ENCODE measurements around the gene RYR2. TPM values are rescaled to one million over a fixed set of nuclear protein-coding genes. Genes with fewer than 3 reads are reported as not detected.

Gene RYR2
- total RNA-seq, 1 donor, result not detected

DNA sequence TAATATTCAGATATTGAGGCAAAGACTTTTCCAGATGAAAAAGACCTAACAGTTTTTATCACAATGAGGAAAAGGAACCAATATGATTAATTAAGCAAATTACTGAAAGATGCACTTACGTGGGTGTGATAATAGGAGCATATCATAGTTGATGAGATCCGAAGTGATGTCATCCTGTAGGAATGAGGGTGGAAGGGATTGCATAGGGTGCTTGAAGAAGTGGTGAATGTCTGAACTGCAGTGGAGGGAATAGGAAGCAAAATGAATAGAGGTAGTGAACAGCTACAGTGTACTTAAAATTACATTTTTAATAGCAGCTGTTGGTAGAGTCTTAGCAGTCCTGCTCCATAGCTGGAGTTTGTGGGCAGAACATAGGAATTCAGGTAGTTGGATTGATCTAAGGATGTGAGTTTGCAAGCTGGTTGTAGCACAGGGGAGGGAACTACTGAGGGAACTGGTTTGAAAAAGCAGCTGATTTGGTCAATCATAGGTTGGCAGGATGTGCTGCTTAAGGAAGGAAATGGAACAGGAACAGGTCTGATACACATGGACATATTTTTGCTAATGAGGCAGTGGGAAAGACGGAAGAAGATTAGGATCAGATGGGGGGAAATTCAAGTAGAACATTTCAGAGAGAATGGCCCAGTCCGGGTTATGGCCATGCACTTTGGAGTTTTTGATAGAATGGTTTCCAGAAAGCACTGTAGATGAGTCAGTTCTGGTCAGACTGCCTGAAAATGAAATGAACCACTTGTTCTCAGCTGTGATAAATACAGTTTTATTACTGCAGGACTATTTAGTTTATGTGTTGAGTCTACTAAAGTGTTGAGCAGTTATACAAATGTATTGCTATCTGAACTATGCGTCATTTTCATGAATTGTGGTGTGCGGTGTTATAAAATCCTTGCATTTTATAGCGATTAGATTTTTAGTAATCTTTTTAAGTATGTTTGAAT is 155.8 kb downstream of the RYR2 start:
- H3K4me3 ChIP-seq (ENCODE audit: low read depth, low read length), result no peak overlapping the region
- TF ChIP-seq, protein P1, sequence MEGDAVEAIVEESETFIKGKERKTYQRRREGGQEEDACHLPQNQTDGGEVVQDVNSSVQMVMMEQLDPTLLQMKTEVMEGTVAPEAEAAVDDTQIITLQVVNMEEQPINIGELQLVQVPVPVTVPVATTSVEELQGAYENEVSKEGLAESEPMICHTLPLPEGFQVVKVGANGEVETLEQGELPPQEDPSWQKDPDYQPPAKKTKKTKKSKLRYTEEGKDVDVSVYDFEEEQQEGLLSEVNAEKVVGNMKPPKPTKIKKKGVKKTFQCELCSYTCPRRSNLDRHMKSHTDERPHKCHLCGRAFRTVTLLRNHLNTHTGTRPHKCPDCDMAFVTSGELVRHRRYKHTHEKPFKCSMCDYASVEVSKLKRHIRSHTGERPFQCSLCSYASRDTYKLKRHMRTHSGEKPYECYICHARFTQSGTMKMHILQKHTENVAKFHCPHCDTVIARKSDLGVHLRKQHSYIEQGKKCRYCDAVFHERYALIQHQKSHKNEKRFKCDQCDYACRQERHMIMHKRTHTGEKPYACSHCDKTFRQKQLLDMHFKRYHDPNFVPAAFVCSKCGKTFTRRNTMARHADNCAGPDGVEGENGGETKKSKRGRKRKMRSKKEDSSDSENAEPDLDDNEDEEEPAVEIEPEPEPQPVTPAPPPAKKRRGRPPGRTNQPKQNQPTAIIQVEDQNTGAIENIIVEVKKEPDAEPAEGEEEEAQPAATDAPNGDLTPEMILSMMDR (IDR thresholded peaks at IDR 0.05; ENCODE audit: insufficient read depth, low read length), result no peak
- DNase-seq (ENCODE audit: low read depth), result no peak

DNA sequence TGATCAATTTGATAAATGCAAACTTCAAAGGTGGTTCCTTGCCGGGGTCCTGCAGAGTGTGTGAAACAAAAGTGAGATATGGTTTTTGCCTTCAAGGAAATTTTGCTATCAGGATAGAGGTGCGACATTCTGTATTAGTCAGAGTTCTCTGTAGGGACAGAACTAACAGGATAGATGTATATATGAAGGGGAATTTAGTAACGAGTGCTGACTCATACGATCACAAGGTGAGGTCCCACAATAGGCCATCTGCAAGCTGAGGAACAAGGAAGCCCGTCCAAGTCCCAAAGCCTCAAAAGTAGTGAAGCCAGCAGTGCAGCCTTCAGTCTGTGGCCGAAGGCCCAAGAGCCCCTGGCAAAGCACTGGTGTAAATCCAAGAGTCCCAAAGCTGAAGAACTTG is 157.0 kb downstream of the RYR2 start:
- H3K4me3 ChIP-seq (ENCODE audit: low read depth, low read length), result no peak overlapping the region
- TF ChIP-seq, protein P1 (IDR thresholded peaks at IDR 0.05; ENCODE audit: insufficient read depth, low read length), result no peak
- no peak for DNase-seq (ENCODE audit: low read depth)

GRCh38 chr1:237201155-237201554 is 159.2 kb downstream of the RYR2 start:
- TF ChIP-seq, protein P1 (IDR thresholded peaks at IDR 0.05; ENCODE audit: insufficient read depth, low read length), result no peak
- H3K4me3 ChIP-seq (ENCODE audit: low read depth, low read length), result no peak overlapping the region
- no peak for DNase-seq (ENCODE audit: low read depth)

DNA sequence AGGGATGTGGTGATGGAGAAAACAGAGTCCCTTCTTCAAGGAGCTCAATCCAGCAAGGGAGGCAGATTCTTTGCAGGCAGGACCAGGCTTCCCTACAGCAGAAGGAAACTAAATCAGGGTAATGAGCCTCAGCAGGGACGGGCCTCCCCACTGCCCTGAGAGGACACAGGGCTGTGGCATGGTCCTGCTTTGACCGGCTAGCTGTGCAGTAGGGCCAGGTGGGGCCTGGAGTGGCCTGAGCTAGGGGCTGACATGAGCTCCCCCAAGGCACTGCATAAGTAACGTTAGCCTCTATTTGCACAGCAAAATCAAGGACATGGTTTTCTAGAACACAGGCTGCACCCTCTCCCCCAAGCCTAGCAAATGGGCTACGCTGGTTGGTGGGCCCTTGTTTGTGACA is 162.9 kb downstream of the RYR2 start:
- TF ChIP-seq, protein P1 (IDR thresholded peaks at IDR 0.05; ENCODE audit: insufficient read depth, low read length), result no peak
- DNase-seq (ENCODE audit: low read depth), result no peak
- no peak overlapping the region for H3K4me3 ChIP-seq (ENCODE audit: low read depth, low read length)

GRCh38 chr1:237205400-237206064 is 163.5 kb downstream of the RYR2 start:
- no peak overlapping the region for H3K4me3 ChIP-seq (ENCODE audit: low read depth, low read length)
- DNase-seq (ENCODE audit: low read depth), result no peak
- TF ChIP-seq, protein P1 (IDR thresholded peaks at IDR 0.05; ENCODE audit: insufficient read depth, low read length), result no peak

DNA sequence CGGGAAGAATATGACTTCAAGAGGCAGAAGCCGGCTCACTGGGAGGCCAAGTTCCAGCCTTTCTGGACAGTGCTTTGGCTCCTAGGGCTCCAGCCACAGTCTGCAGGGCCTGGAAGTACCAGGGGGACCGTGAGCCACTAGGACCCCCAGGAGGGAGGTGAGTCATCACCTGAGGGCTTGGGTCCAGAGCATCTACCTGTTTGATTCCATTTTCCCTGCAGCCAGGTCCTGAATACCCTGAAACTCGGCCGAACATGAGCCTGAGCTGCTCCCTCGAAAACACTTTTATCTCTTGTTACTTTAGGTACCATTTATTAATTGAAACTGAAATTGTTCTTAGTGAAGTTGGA is 164.1 kb downstream of the RYR2 start:
- TF ChIP-seq, protein P1 (IDR thresholded peaks at IDR 0.05; ENCODE audit: insufficient read depth, low read length), result no peak
- DNase-seq (ENCODE audit: low read depth), result no peak

More for the DNA sequence above, 164.1 kb downstream of the RYR2 start:
- no peak overlapping the region for H3K4me3 ChIP-seq (ENCODE audit: low read depth, low read length)

Data from fibroblast of the aortic adventitia (primary cell).